HG02852 (cell line): ENCODE data around the gene KITLG.
"Not testable (repeated sequence)": the region's sequence is repeated elsewhere in the genome, so short reads cannot be mapped to it uniquely, and the experiment has no call there.

Experiments used
- ATAC-seq: cut with Tn5 transposase; IDR thresholded peaks from one replicate; pipeline ENCODE4 v1.9.1; 2021; ENCODE audit warnings: mild to moderate bottlenecking, moderate library complexity; ENCODE audit not compliant: unreplicated experiment

KITLG gene

DNA sequence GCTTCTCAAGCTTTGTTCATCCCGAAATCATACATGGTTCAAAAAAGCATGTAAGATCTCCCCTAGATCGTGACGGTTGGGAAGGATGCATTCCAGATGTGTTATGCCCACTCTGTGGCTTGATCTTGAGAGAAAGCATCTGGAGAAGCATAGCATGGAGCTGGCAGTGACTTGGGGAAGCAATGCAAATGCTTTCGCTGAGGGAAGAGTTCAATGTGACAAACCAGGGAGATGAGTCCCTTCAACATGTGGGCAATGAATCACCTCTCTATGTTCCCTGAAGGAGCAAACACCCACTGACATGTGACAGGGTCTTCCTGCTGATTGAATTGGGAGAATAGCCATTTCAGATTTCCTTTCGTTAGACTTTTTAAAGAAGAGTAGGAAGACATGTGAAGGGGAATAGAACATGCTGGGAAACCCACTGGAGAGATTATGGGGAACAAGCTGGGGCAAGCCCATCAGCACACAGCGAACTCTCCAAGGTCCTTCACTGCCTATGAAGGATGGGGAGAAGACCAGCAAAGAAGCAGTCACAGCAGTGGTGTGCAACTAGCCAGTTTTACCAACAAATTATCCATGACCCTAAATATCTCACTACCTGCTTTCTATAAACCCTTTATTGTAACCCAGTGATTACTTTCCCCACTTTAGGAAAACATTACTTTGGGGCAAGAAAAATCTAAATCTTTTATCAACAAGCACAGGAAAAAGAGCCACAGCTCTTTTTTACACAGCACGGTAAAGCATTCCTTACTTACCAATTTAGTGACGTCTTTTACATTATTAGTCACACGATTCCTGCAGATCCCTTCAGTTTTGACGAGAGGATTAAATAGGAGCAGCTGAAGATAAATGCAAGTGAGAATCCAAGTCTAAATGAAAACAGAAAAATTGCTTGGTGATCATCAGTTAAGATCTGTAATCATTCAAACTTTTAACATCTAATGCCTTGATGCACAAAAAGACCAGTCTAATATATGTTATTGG lies 35.0 kb downstream of the KITLG start:
- no peak for ATAC-seq

DNA sequence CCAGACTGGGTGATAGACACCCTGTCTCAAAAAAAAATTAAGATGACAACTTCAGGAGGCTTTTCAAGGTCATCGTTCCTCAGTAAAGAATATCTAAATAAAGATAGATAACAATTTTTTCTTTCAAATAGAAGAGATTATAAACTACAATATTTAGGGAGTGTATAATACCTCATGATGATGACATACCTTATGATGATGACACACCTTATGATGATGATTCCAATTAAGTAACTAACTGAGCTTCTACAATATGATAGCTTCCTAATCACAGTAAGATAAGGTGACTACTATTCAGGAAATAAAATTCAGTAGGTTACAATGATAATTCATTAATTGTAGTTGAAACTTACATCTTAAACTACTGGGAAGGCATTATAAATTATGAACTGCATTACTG lies 40.4 kb downstream of the KITLG start:
- no peak for ATAC-seq

DNA sequence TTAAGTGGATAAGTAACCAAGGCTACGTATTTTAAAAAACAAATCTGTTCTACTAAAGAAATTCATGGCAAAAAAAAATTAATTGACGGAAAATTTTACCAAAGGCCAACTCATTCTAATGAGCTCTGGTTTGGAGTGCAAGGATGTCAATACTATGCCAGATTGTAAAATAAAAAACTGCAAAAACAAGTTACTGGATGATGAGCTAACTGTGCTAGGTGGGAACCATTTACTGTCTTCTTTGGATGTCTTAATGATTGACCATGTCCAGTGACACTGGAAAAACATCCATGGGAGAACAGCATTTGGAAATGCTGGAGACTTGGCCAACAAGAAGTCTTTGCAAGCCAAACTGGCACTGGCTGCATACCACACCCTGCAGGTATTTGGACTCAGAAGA lies 41.6 kb downstream of the KITLG start:
- no peak for ATAC-seq

DNA sequence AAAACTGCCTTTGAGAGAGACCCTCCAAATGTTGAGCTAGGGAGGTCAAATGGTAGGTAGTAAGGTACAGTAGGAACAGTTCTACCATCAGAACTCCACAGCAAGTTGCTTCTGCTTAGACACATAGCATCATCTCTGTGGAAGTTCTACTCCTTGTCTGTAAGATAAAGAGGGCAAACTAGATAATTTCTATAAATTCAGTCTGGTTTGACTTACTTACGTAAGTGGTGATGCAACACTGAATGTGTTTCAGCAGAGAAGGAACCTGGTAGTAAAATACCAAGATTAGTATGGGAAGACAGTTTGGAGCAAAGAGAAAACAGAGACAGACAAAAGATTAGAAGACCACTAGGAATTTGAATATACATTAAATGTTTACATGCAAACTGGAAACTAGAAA lies 42.0 kb downstream of the KITLG start:
- ATAC-seq: no peak

DNA sequence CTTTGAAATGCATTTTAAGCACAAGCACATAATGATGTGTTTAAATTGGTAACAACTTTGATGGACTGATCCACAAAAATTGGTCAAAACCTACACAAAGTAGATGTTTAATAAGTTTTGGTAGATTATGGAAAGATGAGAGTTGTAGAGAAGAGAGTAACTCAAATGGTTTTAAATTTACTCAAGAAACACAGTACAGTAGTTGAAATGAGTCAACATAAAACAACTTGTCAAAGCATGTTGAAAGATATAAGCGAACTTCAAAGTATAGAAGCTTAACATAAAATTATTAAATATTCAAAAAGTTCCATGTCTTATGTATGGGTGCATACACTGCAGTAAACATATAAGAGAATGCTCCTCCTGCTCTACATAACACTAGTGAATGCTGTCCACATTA lies 49.4 kb downstream of the KITLG start:
- ATAC-seq: no peak

DNA sequence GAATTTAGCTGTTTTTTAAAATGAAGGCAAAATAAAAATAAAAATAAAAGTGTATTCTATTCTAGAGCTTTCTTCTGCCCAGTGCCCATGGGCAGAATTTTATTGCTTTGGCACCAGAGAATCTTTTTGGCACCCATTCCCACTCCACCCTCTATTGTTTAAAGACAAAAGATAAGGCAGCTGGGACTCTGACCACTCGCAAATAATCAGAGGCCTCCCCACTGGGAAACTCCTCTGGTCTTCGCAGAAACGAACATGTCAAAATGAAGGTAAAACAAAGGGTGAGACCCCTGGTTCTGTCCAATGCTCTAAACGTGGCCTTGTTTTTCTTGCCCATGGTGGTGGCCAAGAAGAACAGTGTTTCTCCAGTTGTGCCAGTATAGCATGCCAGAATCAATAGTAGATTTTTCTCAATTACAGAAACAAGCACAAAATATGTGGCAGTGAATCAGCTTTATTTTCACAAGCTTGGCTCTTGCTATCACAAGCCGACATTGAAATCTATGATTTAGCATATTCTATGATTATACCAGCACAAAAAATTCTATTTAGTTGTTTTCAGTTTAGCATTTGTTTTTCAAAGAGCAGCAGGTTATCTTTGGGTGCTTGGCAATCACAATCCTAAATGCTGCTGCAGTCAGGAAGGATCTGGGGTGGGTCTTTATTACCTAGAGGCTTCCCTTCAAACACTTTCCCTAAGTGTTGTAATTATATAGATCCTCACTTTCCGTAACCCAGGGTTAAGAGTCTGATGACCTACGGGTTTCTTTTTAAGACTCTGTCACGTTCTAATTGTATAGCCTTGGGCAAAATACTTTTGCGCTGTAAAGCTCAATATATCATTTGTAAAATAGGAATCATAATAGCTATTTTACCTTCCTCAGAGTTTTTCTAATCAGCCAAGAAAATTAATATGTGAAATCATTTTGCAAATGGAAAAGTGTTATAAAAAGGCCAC lies 50.5 kb downstream of the KITLG start:
- no peak for ATAC-seq

DNA sequence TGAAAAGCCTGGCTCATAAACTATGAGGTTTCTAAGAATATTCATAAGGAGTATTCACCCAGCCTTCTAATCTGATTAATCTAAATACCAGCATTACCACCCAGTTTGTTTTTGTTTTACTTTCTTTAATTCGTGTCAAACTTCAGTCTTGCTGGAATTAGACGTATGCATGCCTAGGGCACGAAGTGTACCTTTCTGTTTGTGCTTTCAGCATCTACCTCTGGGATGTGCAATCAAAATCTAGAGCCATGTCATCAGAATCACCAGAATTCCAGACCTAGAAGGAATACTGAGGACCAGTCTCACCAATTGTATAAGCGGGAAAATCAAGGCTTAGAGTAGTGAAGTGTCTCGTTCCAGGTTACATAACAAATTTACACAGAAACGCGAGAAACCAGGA lies 57.3 kb downstream of the KITLG start:
- ATAC-seq: no peak

DNA sequence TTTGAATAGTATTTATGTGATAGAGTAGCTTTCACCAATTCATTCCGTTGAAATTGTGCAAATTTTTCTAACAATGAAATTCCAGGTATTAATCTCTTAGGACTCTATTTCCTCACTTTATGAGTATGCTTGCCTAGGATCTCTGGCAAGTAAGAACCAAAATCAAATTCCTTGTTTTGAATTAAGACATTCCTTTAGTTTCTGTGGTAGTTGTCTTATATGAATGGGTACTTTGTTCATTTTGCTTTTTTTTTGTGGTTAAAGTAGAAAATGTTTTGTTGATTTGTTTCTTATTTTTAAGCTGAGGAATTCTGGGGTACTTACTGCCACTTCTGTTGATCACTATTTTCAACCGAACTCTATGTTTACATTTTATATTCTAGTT lies 59.8 kb downstream of the KITLG start:
- ATAC-seq: no peak

DNA sequence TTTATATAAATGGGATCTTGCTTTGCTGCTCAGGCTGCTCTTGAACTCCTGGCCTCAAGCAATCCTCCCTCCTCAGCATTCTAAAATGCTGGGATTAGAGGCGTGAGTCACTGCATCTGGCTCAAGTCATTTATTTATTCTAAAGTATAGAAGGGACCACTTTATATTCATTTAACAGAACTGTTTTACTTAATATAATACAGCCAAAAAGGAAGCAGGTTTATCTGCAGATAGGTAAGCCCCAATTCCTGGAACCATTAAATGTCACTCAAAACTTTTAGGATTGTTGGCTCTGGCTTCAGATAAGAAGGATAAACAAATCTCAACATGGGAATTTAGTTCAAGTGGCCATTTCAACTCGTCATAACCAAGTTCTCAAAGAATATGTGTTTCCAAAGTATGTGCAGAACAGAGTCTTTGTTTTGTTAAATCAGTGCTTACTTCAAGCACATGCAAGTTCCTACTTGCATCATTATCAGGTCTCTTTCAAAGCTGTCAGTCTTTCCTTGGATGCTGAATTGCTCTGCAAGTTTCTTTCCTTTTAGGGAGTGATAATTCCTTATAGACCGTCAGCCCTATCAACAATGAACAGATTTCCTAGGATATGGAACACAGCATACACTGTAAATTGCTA lies 60.4 kb downstream of the KITLG start:
- ATAC-seq: no peak

DNA sequence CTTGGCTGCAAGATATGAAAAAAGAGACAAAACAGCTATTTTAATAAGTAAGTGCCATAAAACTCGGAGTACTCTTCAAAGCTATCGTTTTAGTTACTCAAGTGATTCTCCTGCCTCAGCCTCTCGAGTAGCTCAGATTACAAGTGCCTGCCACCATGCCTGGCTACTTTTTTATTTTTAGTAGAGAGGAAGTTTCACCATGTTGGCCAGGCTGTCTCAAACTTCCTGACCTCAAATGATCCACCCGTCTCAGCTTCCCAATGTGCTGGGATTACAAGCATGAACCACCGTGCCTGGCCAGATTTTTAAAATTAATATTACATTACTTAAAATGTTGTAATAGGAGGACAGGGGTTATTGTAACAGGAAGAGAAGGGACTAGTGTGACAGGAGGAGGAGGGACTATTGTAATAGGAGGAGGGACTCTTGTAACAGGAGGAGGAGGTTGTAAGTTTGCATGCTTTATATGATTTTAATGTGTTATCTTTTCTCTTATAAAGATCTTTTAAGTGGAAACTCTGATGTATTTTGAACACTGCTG lies 61.3 kb downstream of the KITLG start:
- ATAC-seq: no peak

DNA sequence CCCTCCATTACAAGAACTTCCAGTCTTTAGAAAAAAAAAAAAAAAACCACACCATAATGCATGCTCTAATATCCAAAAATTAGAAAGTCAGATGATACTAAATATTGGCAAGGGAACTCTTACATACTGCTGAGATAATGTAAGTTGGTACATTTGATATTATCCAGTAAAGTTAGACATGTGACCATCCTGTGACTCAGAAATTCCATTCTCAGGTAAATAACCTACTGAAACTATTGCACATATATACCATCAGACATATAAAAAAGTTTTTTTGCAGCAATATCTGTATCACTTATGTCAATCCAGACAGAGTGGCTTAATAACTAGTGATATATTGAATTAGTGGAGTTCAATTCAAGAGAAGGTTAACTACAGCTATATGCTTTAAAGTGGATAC lies 63.5 kb downstream of the KITLG start:
- no peak for ATAC-seq

DNA sequence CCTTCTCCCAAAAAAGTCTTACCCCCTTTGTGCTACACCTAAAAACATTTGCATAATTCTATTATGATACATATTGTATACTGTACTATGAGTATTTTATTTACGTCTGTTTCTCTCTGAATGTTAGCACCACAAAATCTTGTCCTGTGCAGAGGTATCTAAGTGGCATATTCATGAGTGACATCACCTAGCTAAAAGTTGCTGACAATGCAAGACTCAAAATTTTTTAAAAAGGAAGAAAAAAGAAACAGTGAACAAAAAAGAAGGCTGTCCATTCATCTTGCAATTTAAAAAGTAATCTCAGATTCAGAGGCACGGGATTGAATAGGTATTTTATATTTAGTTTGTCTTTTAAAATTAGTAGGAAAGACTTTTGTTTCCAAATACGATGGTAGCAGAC lies 69.4 kb downstream of the KITLG start:
- ATAC-seq: no peak

DNA sequence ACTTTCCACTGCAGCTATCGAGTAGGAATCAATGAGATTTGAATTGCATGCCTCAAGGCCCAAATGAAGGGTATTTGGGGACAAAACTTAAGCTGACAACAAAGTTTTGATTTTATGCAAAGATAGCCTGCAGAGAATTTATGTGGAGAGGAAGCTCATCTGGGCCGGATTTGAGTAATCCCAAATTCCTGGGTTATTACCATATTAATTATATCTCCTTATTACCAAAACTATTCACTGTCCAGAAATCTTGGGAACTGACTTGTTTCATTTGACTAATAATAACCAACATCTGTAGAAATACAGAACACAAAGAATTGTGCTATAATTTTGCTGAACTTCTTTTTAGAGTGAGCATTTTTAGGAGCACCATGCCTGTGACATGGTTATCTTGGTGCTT lies 70.4 kb downstream of the KITLG start:
- ATAC-seq: no peak

DNA sequence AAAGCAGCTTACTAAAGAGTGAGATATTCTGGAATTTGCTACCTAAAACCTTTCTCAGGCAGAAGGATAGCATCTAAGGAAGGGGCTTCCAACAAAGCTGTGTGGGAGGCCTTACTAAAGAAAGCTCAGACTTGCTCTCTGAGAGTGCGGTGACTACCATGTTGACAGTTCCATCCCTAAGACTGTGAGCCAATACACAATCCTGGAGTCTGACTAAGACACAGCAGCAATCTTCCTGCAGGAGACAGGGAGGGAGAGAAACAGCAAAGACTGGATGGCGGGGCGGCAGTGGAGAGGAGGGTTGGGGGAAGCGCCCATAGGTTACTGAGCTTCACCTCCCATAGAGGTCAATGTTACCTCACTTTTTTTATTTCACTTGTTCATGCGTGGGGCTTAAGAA lies 70.9 kb downstream of the KITLG start:
- ATAC-seq: no peak

DNA sequence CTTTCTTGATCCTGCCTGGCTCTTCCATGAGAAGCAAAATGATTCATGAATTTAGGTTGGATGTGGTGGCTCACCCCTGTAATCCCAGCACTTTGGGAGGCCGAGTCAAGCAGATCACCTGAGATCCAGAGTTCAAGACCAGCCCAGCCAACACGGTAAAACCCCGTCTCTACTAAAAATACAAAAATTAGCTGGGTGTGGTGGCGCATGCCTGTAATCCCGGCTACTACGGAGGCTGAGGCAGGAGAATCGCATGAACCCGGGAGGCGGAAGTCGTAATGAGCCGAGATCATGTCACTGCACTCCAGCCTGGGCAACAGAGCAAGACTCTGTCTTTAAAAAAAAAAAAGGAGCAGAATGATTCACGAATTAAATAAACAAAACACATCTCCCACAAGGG lies 72.4 kb downstream of the KITLG start:
- not testable (repeated sequence) for ATAC-seq

DNA sequence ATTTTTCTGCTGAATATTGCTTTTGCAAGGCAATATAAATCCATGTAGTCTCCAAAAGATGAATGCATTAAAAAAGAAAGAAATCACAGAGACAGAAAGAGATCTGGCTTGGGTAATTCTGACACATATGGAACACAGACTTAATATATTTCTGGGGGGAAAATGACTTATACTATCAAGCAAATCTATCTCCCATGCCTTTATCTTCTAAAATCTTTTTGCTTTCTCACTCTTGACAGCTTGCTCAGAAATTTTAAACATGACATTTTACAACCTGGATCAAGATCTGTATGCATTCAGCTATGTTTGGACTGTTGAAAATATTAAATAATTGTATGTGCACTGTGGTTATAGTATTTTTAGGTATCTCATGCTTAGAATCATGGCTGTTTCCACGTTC lies 73.0 kb downstream of the KITLG start:
- no peak for ATAC-seq

DNA sequence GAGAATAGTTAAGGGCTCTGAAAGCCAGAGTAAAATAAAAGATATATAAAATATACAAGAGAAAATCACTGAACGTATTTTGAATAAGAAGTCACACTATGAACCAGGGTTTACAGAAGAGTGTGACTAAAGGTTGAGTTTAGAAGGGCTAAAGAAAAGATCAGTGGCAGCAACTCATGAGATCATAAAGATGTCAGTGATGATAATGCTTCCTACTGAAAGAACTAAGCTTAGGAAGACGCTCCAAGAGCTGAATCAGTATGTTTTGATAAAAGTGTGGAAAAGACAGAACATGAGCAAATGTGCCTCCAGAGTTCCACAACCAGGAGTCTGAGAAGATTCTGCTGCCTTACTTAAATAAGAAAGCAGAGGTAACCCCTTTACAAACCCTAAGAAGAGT lies 74.6 kb downstream of the KITLG start:
- no peak for ATAC-seq

DNA sequence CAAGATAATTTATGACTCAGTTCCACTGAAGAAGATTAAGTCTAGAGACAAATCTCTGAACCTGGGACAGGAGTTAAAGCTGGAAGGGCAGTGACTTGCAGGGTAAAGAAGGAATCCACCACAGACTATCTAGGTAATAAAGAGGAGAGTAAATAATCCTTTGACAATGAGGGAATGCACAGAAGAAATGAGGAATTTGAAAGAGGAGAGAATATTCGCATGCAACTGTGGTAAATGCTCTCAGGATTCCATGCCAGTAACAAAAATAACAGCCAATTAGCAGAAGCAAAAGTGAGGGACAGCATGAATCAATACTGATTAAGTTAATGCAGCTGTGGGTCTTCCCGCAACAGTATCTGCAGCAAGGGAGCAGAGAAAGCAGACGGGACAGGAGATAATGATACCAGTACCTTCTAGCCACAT lies 77.0 kb downstream of the KITLG start:
- no peak for ATAC-seq

DNA sequence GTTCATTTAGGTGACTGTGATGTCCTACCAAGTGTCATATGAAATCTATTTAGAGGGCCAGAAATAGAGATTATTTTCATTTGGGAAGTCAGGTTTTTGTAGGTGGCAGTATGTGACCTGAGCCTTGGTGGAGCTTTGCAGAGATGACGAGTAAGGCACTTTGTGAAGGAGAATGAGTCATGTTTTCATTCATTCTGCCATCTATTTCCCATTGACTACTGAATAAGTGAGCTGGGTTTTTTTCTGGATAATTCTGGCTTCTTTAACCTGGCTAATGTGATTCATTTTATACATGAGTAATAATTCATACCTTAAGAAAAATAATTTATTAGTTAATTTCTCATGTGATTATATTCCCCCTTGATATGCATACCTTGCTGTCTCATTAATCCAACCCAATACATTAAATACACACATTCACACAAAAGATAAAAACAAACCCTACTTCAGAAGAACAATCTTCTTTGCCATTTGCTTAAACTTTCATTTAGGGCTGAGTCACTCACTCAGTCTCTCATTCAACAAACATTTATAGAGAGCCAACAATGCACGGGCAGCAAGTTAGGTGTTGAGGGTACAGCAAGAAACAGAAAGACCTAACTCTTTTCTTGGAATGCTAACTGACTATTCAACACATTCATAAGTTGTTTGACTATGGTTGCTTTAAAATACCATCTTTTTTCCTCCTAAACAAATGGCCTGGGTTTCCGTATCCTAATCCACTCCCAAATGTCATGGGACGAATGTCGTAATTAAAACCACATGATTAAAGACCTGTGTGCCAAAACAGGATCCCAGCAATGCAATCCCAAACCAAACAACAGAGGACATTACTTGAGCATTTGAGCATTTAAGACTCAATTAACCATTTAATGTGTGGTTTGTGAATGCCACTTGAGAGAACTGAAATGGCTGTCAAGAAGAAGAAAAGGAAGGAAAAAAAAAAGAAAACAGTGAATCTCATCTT lies 78.0 kb downstream of the KITLG start:
- ATAC-seq: no peak

DNA sequence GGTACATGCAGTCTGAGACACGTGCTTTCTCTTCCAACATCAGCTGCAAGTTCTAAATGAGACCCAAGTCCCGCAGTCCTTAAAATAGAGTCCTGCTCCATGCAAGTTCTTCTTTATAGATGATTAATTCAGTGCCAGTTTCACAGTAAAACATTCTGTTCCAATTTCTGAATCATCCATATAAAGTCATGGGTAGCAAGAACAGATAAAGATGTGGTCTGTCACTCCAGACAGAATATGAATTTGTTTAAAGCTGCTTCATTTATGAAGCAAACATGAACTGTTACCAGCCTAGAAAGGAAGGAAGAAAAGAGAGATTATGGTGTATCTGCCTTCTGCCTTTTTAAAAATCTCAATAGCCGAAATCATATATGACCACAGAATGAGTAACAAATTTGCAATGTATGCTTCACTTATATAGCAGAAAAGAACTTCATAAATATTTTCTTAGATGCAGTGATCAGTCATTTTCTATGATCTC lies 83.3 kb downstream of the KITLG start:
- ATAC-seq: no peak
